Loucy (cell line): ENCODE results near the gene CFAP92.

Source experiments
- H2AFZ ChIP-seq: fragments of 200-600 bp; sonication (generic); 2 replicates; pipeline ENCODE4 v1.6.0; 2016; ENCODE audit warnings: antibody characterized with exemption, mild to moderate bottlenecking, low read length, moderate library complexity
- H3F3A ChIP-seq: fragments of 200-600 bp; 2 replicates; pipeline ENCODE4 v1.6.0; 2016; ENCODE audit warnings: antibody characterized with exemption, low read depth, mild to moderate bottlenecking
- H3K27me3 ChIP-seq: fragments of 200-600 bp; sonication (generic); 2 replicates; pipeline ENCODE4 v1.6.1; 2014; ENCODE audit warnings: low read length, mild to moderate bottlenecking; ENCODE audit not compliant: insufficient read depth, poor library complexity, severe bottlenecking
- H3K36me3 ChIP-seq: fragments of 200-600 bp; sonication (generic); 2 replicates; pipeline ENCODE4 v1.6.1; 2016; ENCODE audit warnings: low read length; ENCODE audit not compliant: insufficient read depth
- H3K4me1 ChIP-seq: fragments of 200-600 bp; sonication (generic); 2 replicates; pipeline ENCODE4 v1.5.1; 2014; ENCODE audit warnings: low read length, mild to moderate bottlenecking; ENCODE audit not compliant: insufficient read depth, poor library complexity, severe bottlenecking
- H3K4me2 ChIP-seq: fragments of 200-600 bp; sonication (generic); 2 replicates; pipeline ENCODE4 v1.6.0; 2014; ENCODE audit warnings: antibody characterized with exemption, low read length, low read depth, mild to moderate bottlenecking; ENCODE audit not compliant: poor library complexity, severe bottlenecking
- H3K4me3 ChIP-seq: fragments of 200-600 bp; sonication (generic); 2 replicates; pipeline ENCODE4 v1.5.1; 2014; ENCODE audit warnings: low read length, mild to moderate bottlenecking, mixed read lengths; ENCODE audit not compliant: poor library complexity, severe bottlenecking
- H3K79me2 ChIP-seq: fragments of 200-600 bp; sonication (generic); 2 replicates; pipeline ENCODE4 v1.6.1; 2014; ENCODE audit warnings: low read length; ENCODE audit not compliant: insufficient read depth
- H3K9ac ChIP-seq: fragments of 200-600 bp; sonication (generic); 2 replicates; pipeline ENCODE4 v1.6.0; 2014; ENCODE audit warnings: mild to moderate bottlenecking, low read depth, low read length, moderate library complexity; ENCODE audit not compliant: poor library complexity, severe bottlenecking
- H3K9me2 ChIP-seq: fragments of 200-600 bp; sonication (generic); replicated peaks from 2 replicates; pipeline ENCODE4 v1.6.1; 2016; ENCODE audit warnings: low read depth, low read length, mixed read lengths
- H3K9me3 ChIP-seq: fragments of 200-600 bp; sonication (generic); 2 replicates; pipeline ENCODE4 v1.6.1; 2014; ENCODE audit warnings: mild to moderate bottlenecking, antibody characterized with exemption, low read length, low read depth; ENCODE audit not compliant: insufficient read depth
- H4K20me1 ChIP-seq: fragments of 200-600 bp; sonication (generic); 2 replicates; pipeline ENCODE4 v1.6.0; 2014; ENCODE audit warnings: antibody characterized with exemption, low read length, mild to moderate bottlenecking; ENCODE audit not compliant: insufficient read depth, poor library complexity, severe bottlenecking
- EZH2phosphoT487 ChIP-seq: fragments of 200-600 bp; IDR thresholded peaks from 2 replicates; pipeline ENCODE4 v1.6.1; 2018; ENCODE audit warnings: antibody characterized with exemption, mild to moderate bottlenecking, moderate library complexity, borderline replicate concordance
- TF ChIP-seq, protein P1 (sequence below): fragments of 200-600 bp; sonication (generic); conservative IDR thresholded peaks from 2 replicates; pipeline ENCODE4 v1.5.1; 2014; ENCODE audit warnings: mild to moderate bottlenecking, antibody characterized with exemption, low read length

Gene CFAP92

DNA sequence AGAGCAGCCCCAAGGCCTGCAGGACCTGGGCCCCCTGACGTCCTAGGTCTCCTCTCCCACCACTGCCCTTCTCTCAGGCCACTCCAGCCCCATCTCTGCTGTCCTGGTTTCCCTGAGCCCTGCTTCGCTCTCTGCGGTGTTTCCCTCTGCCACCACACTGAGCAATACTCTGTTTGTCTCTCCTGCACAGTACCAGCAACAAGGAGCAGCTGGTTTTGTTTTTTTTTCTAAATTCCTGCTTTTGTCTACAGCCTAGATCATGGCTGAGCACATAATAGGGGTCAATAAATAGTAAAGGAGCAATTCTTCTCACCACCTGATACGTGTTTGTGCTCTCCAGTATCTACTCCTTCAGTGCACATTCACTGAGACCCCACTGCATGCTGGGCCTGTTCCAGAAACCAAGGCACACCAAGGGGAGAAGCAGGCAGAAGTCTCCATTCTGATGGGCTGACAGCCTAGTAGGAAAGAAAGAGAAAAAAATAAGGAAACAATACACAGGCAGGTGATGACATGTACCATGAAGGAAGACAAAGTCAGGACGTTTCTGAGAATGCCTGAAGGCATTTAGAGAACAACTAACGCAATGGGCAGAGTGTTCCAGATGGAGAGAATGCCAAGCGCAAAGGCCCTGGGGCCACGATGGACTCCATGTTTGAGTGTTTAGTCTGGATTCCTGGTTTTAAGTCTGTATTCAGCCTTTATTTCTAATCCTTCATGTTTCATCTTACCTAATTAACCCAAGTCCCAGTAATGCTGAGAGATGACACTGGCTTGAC, 120.4 kb downstream of the CFAP92 start:
- H3K9me3 ChIP-seq, result no peaks in the 10 kb centered on the region
- H3K36me3 ChIP-seq, result no peaks in the 10 kb centered on the region
- H4K20me1 ChIP-seq, result no peaks in the 10 kb centered on the region
- H2AFZ ChIP-seq, result no peak overlapping the region
- no peak for TF ChIP-seq EZH2phosphoT487
- TF ChIP-seq, protein P1, sequence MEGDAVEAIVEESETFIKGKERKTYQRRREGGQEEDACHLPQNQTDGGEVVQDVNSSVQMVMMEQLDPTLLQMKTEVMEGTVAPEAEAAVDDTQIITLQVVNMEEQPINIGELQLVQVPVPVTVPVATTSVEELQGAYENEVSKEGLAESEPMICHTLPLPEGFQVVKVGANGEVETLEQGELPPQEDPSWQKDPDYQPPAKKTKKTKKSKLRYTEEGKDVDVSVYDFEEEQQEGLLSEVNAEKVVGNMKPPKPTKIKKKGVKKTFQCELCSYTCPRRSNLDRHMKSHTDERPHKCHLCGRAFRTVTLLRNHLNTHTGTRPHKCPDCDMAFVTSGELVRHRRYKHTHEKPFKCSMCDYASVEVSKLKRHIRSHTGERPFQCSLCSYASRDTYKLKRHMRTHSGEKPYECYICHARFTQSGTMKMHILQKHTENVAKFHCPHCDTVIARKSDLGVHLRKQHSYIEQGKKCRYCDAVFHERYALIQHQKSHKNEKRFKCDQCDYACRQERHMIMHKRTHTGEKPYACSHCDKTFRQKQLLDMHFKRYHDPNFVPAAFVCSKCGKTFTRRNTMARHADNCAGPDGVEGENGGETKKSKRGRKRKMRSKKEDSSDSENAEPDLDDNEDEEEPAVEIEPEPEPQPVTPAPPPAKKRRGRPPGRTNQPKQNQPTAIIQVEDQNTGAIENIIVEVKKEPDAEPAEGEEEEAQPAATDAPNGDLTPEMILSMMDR, result no peak
- no peak overlapping the region for H3K4me3 ChIP-seq
- no peak overlapping the region for H3K4me2 ChIP-seq
- no peak overlapping the region for H3K9ac ChIP-seq
- H3K9me2 ChIP-seq, result no peaks in the 10 kb centered on the region
- peaks cover 11% of the 10 kb centered on the region for H3K79me2 ChIP-seq
- H3F3A ChIP-seq, result no peaks in the 10 kb centered on the region
- no peaks in the 10 kb centered on the region for H3K27me3 ChIP-seq
- peaks cover 26% of the 10 kb centered on the region for H3K4me1 ChIP-seq

DNA sequence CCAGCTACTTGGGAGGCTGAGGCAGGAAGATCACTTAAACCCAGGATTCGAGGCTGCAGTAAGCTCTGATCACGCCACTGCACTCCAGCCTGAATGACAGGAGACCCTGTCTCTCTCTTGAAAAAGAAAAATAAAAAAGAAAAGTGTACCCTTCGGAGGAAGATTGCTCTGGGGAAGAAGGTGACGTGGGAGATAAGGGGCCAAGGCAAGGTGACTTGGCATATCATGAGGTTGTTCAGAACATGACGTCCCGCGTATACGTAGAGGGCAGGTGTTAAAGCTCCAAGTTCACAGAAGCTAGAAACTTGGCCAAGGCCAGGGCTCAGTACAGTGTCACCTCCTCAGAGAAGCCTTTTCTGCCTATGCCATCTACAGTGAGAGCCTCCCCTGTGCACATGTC, 121.1 kb downstream of the CFAP92 start:
- no peak for TF ChIP-seq EZH2phosphoT487
- TF ChIP-seq, protein P1, result no peak
- Histone ChIP-seq H3K9me2 (no peaks in the 10 kb centered on the region), H2AFZ (no peak overlapping the region), H3K9ac (no peak overlapping the region), H3K9me3 (no peaks in the 10 kb centered on the region), H3F3A (no peaks in the 10 kb centered on the region), H3K27me3 (no peaks in the 10 kb centered on the region), H3K36me3 (no peaks in the 10 kb centered on the region), H3K79me2 (peaks cover 4% of the 10 kb centered on the region), H4K20me1 (no peaks in the 10 kb centered on the region), H3K4me2 (no peak overlapping the region), H3K4me1 (peaks cover 19% of the 10 kb centered on the region), H3K4me3 (no peak overlapping the region)

DNA sequence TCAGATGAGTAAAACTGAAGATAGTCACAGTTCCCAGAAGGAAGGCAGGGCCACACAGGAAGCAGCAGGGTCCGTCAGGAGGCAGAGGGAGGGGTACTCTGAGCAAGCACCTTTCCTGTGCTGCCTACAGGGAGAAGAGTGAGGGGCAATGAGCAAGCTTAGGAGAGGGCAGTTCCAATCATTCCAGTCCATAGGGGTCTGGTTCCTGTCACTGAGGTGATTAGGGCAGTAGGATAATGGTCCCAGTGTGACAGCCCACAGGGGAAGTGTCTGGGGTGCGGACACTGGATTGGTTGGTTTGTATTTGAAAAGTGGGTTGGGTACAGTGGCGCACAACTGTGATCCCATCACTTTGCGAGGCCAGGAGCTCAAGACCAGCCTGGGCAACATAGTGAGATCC, 121.6 kb downstream of the CFAP92 start:
- Histone ChIP-seq H3K4me3 (no peak overlapping the region), H3K36me3 (no peaks in the 10 kb centered on the region), H3K4me2 (no peak overlapping the region), H3K9me2 (no peaks in the 10 kb centered on the region), H3K9me3 (no peaks in the 10 kb centered on the region), H3F3A (no peaks in the 10 kb centered on the region), H4K20me1 (no peaks in the 10 kb centered on the region), H3K4me1 (peaks cover 14% of the 10 kb centered on the region), H3K79me2 (no peaks in the 10 kb centered on the region), H2AFZ (no peak overlapping the region), H3K9ac (no peak overlapping the region), H3K27me3 (no peaks in the 10 kb centered on the region)
- TF ChIP-seq EZH2phosphoT487, result no peak
- TF ChIP-seq, protein P1, result no peak
